Keratinocyte (primary cell): Measurements from ENCODE around the gene ASPSCR1. TPM values are rescaled to one million over a fixed set of nuclear protein-coding genes. Genes with fewer than 3 reads are reported as not detected.

Experiments used
- DNase-seq: peaks from one replicate; pipeline ENCODE4 v3.0.0-alpha.2; 2011; ENCODE audit warnings: low read depth, missing footprints, low spot score
- FAIRE-seq: peaks from 2 replicates; lab custom pipeline; 2011; peaks lifted over from hg19 to GRCh38; lab: Jason Lieb, UNC
- H2AFZ ChIP-seq: 2 replicates; pipeline ENCODE4 v1.6.0; 2012; ENCODE audit warnings: low read length, control low read depth, inconsistent platforms; ENCODE audit not compliant: control insufficient read depth
- H3K27ac ChIP-seq: 2 replicates; pipeline ENCODE4 v1.5.1; 2011; ENCODE audit warnings: low read length; ENCODE audit not compliant: control insufficient read depth, insufficient read depth
- H3K27me3 ChIP-seq: 3 replicates; pipeline ENCODE4 v1.6.0; 2011; ENCODE audit warnings: low read length; ENCODE audit not compliant: control insufficient read depth, insufficient read depth; ENCODE audit errors: extremely low read depth
- H3K36me3 ChIP-seq, 2 experiments: 2 replicates in 1 of 2; 3 replicates in 1 of 2; pipeline ENCODE4 v1.5.1; 2011; ENCODE audit warnings: low read length in 2 of 2, mild to moderate bottlenecking in 1 of 2; ENCODE audit not compliant: control insufficient read depth in 2 of 2, insufficient read depth in 2 of 2; ENCODE audit errors: extremely low read depth in 1 of 2
- H3K4me1 ChIP-seq: 3 replicates; pipeline ENCODE4 v1.5.1; 2011; ENCODE audit warnings: low read length; ENCODE audit not compliant: control insufficient read depth, insufficient read depth; ENCODE audit errors: extremely low read depth
- H3K4me2 ChIP-seq: 3 replicates; pipeline ENCODE4 v1.6.0; 2011; ENCODE audit warnings: low read depth, low read length; ENCODE audit not compliant: control insufficient read depth, insufficient read depth; ENCODE audit errors: extremely low read depth
- H3K4me3 ChIP-seq, 3 experiments: fragments of 200-600 bp in 1 of 3; sonication (generic) in 1 of 3; 2 replicates in 2 of 3; 3 replicates in 1 of 3; pipeline ENCODE4 v1.5.1; 2011 to 2016; ENCODE audit warnings: low read length in 3 of 3, mild to moderate bottlenecking in 3 of 3, control low read depth in 2 of 3, inconsistent platforms in 1 of 3, low read depth in 1 of 3, mixed read lengths in 1 of 3, mixed run types in 1 of 3, moderate library complexity in 1 of 3; ENCODE audit not compliant: control insufficient read depth in 2 of 3, insufficient read depth in 2 of 3; ENCODE audit errors: extremely low read depth in 1 of 3
- H3K79me2 ChIP-seq: 2 replicates; pipeline ENCODE4 v1.6.0; 2012; ENCODE audit warnings: low read length; ENCODE audit not compliant: control insufficient read depth, insufficient read depth
- H3K9ac ChIP-seq: 3 replicates; pipeline ENCODE4 v1.6.0; 2011; ENCODE audit warnings: low read length; ENCODE audit not compliant: control insufficient read depth, insufficient read depth; ENCODE audit errors: extremely low read depth
- H3K9me1 ChIP-seq: 3 replicates; pipeline ENCODE4 v1.6.0; 2011; ENCODE audit warnings: low read length; ENCODE audit not compliant: control insufficient read depth, insufficient read depth; ENCODE audit errors: extremely low read depth
- H3K9me3 ChIP-seq: 2 replicates; pipeline ENCODE4 v1.5.1; 2012; ENCODE audit warnings: low read depth, low read length; ENCODE audit not compliant: control insufficient read depth
- H4K20me1 ChIP-seq: 3 replicates; pipeline ENCODE4 v1.6.0; 2011; ENCODE audit warnings: low read length; ENCODE audit not compliant: control insufficient read depth, insufficient read depth; ENCODE audit errors: extremely low read depth
- CTCF ChIP-seq, 3 experiments: IDR thresholded peaks in 1 of 3; conservative IDR thresholded peaks in 1 of 3; optimal IDR thresholded peaks in 1 of 3; 2 replicates in 2 of 3; 3 replicates in 1 of 3; pipeline versions ENCODE3 to v1.5.1; 2011; ENCODE audit warnings: low read length in 3 of 3, mild to moderate bottlenecking in 3 of 3, moderate library complexity in 2 of 3, control low read depth in 1 of 3, inconsistent platforms in 1 of 3; ENCODE audit not compliant: insufficient read depth in 2 of 3; ENCODE audit errors: extremely low read depth in 1 of 3
- EZH2 ChIP-seq: IDR thresholded peaks from one replicate; pipeline ENCODE4 v1.6.1; 2012; ENCODE audit warnings: inconsistent platforms, mild to moderate bottlenecking, low read length, moderate library complexity
- dilution Hi-C: fragments of 300-500 bp; cut with MboI; formaldehyde crosslinking; loops from one replicate; pipeline ENCODE4 v1.7.0; 2020; ENCODE audit warnings: low sequenced_read_pairs; ENCODE audit not compliant: extremely low pct_ligation_motif_present
- polyA plus RNA-seq, 5 experiments: library from polyadenylated mRNA; depleted of rRNA in 3 of 5; stranded (reverse) in 3 of 5; stranded (forward) in 1 of 5; unstranded in 1 of 5; fragments of >200 nt; gene quantifications; 1 replicate in 1 of 5; 2 replicates in 3 of 5; 3 replicates in 1 of 5; pipeline versions ENCODE4 v1.2.1 to v1.2.3, GENCODE V29; 2011 to 2012; ENCODE audit warnings: missing spikeins in 2 of 5, low read depth in 1 of 5, low replicate concordance in 1 of 5

The ASPSCR1 gene
- polyA plus RNA-seq, 1 donor (not counting 4 experiments of a cell fraction or from before 2014, with no cell fraction given) = 5.2 TPM

- TF ChIP-seq EZH2 (no peak), CTCF (optimal IDR thresholded peaks at IDR 0.05 in 1 of 3, IDR thresholded peaks at IDR 0.05 in 1 of 3, conservative IDR thresholded peaks at IDR 0.05 in 1 of 3; ENCODE audit: extremely low read depth in 1 of 3, insufficient read depth in 2 of 3, low read length in 3 of 3) (no peak)
- H3K4me2 ChIP-seq = no peak overlapping the region
- peaks cover 2% of the 10 kb centered on the region for H3K9me1 ChIP-seq
- DNase-seq (no peak), FAIRE-seq (no peak)
- no peak overlapping the region for H2AFZ ChIP-seq
- H3K4me1 ChIP-seq = peaks cover 19% of the 10 kb centered on the region
- dilution Hi-C loops = no loop called here
- H3K27me3 ChIP-seq = no peaks in the 10 kb centered on the region
- H3K4me3 ChIP-seq = no peak overlapping the region
- no peaks in the 10 kb centered on the region for H3K79me2 ChIP-seq
- H3K27ac ChIP-seq = no peak overlapping the region
- H4K20me1 ChIP-seq = no peaks in the 10 kb centered on the region
- no peak overlapping the region for H3K9ac ChIP-seq
- no peaks in the 10 kb centered on the region for H3K9me3 ChIP-seq
- H3K36me3 ChIP-seq = no peaks in the 10 kb centered on the region
These were observed 22.8 kb downstream of the ASPSCR1 start for GRCh38 chr17:81999976-82000802.

- no peaks in the 10 kb centered on the region for H3K79me2 ChIP-seq
- no peaks in the 10 kb centered on the region for H3K36me3 ChIP-seq
- peaks cover 22% of the 10 kb centered on the region for H3K4me1 ChIP-seq
- no peak overlapping the region for H3K9ac ChIP-seq
- no peaks in the 10 kb centered on the region for H3K9me3 ChIP-seq
- TF ChIP-seq CTCF (optimal IDR thresholded peaks at IDR 0.05 in 1 of 3, IDR thresholded peaks at IDR 0.05 in 1 of 3, conservative IDR thresholded peaks at IDR 0.05 in 1 of 3; ENCODE audit: extremely low read depth in 1 of 3, insufficient read depth in 2 of 3, low read length in 3 of 3) = no peak
- no peak for TF ChIP-seq EZH2
- no peak overlapping the region for H2AFZ ChIP-seq
- no peak overlapping the region for H3K27ac ChIP-seq
- H3K4me3 ChIP-seq = no peak overlapping the region
- H3K9me1 ChIP-seq = peaks cover 2% of the 10 kb centered on the region
- H4K20me1 ChIP-seq = no peaks in the 10 kb centered on the region
- FAIRE-seq (no peak), DNase-seq (no peak)
- no peaks in the 10 kb centered on the region for H3K27me3 ChIP-seq
- dilution Hi-C loops = no loop called here
- no peak overlapping the region for H3K4me2 ChIP-seq
These were observed 23.6 kb downstream of the ASPSCR1 start for GRCh38 chr17:82000803-82001570.
